GM23248 (cell line): ENCODE results near the gene DPP10.

Source experiments
- EZH2 ChIP-seq: fragments of 200-600 bp; sonication (generic); IDR thresholded peaks from 2 replicates; pipeline ENCODE4 v1.6.1; 2018; ENCODE audit warnings: antibody characterized with exemption, mild to moderate bottlenecking; ENCODE audit not compliant: insufficient read depth, poor library complexity, severe bottlenecking
- EZH2phosphoT487 ChIP-seq: fragments of 200-600 bp; sonication (generic); IDR thresholded peaks from 2 replicates; pipeline ENCODE4 v1.6.1; 2018; ENCODE audit warnings: antibody characterized with exemption, moderate library complexity, mild to moderate bottlenecking, low read depth; ENCODE audit not compliant: insufficient read depth

- no peak for TF ChIP-seq EZH2
- no peak for TF ChIP-seq EZH2phosphoT487
These were observed 1339.8 kb downstream of the DPP10 start for GRCh38 chr2:115782286-115782685.
